Suppressor macrophage treated with lipopolysaccharide for 4 hours (primary cell): Measurements from ENCODE around the gene TLK2.
"Not testable (repeated sequence)": the region's sequence is repeated elsewhere in the genome, so short reads cannot be mapped to it uniquely, and the experiment has no call there.

ENCODE experiments used
- DNase-seq: peaks from one replicate; pipeline ENCODE4 v3.0.0-alpha.2; 2020

Gene TLK2

DNA sequence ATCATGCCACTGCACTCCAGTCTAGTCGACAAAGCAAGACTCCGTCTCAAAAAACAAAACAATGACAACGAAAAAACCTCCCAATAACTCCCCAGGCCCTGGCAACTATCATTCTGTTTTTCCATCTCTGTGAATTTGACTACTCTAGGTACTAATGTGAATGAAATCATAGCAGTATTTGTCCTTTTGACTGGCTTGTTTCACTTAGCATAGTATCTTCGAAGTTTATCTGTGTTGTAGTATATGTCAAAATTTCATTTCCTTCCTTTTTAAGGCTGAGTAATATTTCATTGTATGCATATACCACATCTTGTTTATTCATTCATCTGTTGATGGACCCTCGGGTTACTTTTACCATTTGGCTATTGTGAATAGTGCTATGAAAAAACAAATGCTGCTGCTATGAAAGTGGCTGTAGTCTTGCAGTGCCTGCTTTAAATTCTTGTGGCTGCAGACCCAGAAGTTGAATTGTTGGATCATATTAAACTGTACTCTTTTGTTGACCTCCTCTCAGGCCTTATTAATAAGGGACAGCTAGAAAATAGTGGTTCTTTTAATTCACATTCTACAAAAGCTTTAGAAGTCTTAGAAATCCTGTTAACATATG is 14.5 kb downstream of the TLK2 start:
- DNase-seq, result not testable (repeated sequence)

DNA sequence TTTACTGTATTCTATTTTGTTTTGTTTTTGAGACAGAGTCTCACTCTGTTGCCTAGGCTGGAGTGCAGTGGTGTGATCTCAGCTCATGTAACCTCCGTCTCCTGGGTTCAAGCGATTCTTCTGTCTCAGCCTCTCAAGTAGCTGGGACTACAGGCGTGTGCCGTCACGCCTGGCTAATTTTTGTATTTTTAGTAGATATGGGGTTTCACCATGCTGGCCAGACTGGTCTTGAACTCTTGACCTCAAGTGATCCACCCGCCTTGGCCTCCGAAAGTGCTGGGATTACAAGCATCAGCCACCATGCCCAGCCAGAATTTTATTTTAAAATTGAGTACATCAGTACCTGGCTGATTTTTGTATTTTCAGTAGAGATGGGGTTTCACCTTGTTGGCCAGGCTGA is 15.4 kb downstream of the TLK2 start:
- not testable (repeated sequence) for DNase-seq

GRCh38 chr17:62496344-62496743 is 17.7 kb downstream of the TLK2 start:
- DNase-seq, result not testable (repeated sequence)

DNA sequence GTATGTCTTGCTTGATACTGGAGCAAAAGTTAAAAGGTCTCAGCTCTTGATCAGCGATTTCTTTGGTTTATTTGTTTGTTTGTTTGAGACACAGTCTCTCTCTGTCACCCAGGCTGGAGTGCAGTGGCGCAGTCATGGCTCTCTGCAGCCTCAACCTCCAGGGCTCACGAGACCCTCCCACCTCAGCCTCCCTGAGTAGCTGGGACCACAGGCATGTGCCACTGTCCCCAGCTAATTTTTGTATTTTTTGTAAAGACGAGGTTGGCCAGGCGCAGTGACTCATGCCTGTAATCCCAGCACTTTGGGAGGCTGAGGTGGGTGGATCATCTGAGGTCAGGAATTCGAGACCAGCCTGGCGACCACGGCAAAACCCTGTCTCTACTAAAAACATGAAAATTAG is 20.2 kb downstream of the TLK2 start:
- not testable (repeated sequence) for DNase-seq

DNA sequence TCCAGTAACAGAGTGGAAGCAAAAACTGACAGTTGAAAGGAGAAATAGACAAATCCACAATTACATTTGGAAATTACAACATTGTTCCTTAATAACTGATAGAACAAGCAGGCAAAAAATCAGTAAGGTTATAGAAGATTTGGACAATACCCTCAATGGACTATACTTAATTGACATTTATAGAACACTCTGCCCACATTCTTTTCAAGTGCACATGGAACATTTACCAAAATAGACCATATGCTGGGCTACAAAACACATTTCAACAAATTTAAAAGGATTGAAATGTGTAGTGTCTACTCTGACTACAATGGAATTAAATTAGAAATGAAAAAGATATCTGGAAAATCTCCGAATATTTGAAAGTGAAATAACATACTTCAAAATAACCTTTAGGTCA is 21.8 kb downstream of the TLK2 start:
- DNase-seq, result not testable (repeated sequence)

DNA sequence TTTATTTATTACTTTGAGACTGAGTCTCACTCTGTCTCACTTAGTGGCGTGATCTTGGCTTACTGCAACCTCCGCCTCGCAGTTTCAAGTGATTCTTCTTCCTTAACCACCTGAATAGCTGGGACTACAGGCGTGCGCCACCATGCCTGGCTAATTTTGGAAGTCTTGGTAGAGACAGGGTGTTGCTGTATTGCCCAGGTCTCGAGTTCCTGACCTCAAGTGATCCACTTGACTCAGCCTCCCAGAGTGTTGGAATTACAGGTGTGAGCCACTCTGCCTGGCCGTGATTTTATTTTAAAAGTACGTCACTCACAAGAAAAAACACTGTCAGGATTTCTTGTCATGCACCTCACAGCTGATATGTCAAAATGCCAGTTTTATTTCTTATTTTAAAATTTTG is 26.2 kb downstream of the TLK2 start:
- DNase-seq, result not testable (repeated sequence)

DNA sequence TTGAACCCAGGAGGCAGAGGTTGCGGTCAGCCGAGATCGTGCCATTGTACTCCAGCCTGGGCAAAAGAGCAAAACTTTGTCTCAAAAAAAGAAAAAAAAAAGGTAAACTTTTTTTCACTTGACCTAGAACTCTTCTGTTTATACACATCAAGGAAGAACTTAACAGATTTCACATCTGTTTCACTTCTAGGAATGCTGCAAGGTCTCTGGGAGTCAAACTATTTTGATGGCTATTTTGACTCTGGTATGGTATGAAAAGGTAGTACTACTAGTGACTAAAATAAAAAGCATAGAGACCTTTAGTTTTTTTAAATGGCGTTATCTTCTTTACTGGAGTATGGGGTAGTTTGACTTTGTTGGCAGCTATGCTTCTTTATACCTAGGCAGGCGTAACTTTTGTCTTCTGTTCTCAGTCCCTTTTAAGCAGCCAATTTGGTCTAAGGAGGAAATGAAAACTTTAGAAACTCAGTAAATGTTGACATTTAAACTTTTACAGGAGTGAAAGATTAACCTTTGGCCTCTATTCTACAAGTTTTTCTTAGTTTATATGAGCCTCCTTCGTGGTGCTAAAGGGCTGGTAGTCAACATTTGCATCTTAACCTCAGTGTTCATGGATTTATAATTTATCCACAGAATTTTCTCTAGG is 28.7 kb downstream of the TLK2 start:
- DNase-seq, result not testable (repeated sequence)

DNA sequence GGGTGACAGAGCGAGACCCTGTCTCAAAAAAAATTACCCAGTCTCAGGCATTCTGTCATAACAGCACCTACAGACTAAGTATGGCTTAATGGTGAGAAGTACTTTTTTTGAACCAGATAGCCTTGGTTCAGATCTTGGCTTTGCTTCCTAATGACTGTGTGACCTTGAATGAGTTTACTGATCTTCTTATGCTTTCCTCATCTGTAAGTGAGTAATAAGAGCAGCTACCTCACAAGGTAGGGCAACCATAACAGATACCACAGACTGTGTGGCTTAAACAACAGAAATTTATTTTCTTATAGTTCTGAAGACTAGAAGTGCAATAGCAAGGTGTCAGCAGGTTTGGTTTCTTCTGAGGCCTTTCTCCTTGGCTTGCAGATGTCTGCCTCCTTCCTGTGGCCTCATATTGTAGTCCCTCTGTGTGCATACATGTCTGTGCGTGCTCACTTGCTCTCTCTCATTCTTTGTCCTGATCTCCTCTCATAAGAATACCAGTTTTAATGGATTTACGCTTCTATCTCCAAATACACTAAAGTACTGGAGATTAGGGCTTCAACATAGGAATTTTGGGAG is 31.7 kb downstream of the TLK2 start:
- DNase-seq, result not testable (repeated sequence)

DNA sequence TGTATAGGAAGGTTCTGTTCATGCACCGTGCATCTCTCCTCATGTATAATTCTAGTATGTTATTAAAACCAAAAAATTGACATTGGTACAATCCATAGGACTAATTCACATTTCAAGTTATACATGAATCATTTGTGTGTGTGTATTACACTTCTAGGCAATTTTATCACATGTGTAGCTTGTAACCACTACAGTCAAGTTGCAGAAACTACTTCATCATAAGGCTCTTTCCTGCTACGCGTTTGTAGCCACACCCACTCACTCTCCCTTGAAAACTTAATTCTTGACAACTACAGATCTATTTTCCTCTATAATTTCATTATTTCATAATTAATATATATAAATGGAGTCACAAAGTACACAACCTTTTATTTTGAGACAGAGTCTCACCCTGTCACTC is 32.4 kb downstream of the TLK2 start:
- peak; percentile 9 for DNase-seq

GRCh38 chr17:62516376-62516775 is 37.8 kb downstream of the TLK2 start:
- DNase-seq, result not testable (repeated sequence)

DNA sequence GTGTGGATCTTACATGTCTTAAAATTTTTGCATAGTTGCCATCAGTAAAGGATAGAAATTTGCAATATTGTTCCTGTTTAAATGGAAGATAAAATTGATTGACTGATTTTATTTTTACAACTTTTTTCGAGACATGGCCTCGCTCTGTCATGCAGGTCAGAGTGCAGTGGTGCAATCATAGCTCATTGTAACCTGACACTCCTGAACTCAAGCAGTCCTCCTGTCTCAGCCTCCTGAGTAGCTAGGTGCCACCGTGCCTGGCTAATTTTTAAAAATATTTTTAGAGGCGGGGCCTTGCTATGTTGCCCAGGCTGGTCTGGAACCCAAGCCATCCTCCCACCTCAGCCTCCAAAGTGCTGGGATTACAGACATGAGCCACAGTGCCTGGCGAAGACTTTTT is 42.7 kb downstream of the TLK2 start:
- not testable (repeated sequence) for DNase-seq

DNA sequence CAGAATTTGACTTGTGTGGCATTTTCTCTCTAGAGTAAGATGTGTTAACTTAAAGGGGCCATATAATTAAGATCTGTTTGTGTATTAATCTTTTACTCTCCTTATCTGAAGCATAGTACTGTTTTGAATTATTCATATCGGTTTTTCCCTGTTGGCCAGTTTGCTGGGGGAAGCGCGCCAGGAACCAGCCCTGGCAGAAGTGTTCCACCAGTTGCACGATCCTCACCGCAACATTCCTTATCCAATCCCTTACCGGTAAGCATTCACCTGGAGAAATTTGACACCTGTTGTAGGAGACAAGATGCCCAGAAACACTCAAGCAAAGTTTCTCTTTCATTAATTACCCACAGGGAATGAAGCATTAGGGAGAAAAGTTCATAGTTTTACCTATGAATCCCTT is 45.5 kb downstream of the TLK2 start:
- not testable (repeated sequence) for DNase-seq

GRCh38 chr17:62525317-62525716 is 46.7 kb downstream of the TLK2 start:
- DNase-seq, result not testable (repeated sequence)

DNA sequence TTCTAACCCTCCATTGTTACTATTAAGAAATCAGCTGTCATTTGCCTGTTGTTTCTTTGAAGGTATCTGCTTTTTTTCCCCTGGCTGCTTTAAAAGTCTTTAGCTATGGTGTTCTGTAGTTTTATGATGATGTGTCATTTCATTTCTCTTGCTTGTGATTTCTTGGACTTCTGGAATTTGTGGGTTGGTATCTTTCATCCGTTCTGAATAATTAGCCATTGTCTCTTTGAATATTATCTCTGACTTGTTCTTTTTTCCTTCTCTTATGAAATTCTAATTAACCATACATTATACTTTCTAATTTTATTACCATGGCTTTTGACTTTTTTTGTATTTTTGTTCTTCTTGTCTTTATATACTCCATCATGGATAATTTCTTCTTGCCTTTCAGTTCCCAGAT is 52.3 kb downstream of the TLK2 start:
- not testable (repeated sequence) for DNase-seq

DNA sequence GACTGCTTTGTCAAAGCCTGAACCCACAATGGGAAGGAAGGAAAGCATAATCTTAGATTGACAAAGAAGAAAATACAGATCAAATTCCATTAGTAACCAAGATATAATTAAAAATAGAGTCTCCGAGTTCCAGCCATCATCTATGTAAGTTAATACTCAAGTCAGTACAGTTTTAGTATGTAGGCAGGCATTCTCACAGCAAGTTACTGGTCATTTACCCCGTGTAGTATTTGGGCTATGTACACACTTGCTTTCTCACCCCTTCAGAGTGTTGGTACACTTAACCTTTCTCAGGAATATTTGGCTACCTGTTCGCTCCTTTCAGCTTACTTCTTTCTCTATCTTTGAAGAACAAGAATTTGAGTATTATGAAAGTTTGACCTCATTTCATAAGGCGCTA is 57.9 kb downstream of the TLK2 start:
- not testable (repeated sequence) for DNase-seq

DNA sequence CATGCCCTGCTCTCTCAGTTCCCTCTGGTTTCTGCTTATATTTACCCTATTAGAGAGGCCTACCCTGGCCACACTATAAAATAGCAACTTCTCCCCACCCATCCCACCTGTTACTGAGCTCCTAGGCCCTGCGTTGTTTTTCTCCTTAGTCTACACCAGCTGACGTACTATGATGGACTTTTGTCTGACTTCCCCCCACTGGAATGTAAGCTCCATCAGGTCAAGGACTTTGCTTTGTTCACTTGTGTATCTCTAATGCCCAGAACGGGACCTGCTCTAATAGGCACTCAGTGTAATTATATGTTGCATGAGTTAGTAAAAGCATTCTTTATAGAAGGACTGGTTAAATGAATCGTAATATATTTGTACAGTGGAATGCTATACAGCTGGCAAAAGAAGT is 62.4 kb downstream of the TLK2 start:
- not testable (repeated sequence) for DNase-seq

DNA sequence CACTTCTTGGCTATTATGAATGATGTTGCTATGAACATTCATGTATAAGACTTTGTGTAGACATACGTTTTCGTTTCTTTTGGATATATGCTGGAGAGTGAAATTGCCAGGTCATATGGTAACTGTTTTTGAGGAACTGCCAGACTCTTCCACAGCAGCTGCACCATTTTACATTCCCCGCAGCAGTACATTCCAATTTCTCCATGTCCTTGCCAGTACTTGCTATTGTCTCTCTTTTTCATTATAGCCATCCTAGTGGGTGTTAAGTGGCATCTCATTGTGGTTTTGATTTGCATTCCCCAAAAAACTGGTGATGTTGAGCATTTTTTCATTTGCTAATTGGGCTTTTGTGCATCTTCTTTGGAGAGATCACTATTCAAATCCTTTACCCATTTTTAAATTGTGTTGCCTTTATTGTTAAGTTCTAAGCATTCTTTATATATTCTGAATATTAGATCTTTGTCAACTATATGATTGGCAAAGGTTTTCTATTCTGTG is 64.7 kb downstream of the TLK2 start:
- not testable (repeated sequence) for DNase-seq

DNA sequence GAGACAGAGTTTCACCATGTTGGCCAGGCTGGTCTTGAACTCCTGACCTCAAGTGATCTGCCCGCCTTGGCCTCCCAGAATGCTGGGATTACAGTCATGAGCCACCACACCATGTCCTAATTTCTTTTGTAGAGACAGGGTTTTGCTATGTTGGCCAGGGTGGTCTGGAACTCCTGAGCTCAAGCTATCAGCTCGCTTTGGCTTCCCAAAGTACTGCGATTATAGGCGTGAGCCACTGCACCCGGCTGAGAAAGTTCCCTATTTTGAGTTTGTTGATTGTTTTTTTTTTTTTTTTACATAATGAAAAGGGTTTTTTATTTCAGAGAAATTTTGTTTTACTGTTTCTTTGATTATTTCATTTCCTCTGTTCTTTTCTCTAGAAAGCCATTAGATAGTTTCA is 67.4 kb downstream of the TLK2 start:
- not testable (repeated sequence) for DNase-seq

- peak; percentile 56 for DNase-seq
Measured at GRCh38 chr17:62552851-62553659, 74.4 kb downstream of the TLK2 start.

- not testable (repeated sequence) for DNase-seq
Measured at GRCh38 chr17:62557532-62557931, 78.9 kb downstream of the TLK2 start.

DNA sequence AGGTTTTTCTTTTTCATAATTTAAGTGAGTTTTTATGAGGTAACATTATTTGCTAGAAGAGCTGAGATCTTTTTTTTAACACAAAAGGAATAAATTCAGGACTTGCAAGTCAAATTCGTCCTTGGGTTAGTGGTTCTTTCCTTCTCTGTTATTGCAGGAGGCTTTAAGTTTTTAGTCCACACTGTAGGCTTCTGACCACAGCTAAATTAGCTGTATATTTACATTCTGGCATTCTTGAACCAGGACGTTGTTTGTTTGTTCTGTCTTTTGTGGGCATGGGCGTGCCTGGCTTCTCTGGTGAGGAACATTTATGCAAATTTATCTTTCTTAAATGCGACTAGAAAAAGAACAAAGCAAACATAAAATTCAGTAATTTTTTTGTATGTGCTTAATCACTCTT is 80.3 kb downstream of the TLK2 start:
- DNase-seq, result not testable (repeated sequence)

- DNase-seq, result not testable (repeated sequence)
Measured at GRCh38 chr17:62560971-62561370, 82.3 kb downstream of the TLK2 start.

DNA sequence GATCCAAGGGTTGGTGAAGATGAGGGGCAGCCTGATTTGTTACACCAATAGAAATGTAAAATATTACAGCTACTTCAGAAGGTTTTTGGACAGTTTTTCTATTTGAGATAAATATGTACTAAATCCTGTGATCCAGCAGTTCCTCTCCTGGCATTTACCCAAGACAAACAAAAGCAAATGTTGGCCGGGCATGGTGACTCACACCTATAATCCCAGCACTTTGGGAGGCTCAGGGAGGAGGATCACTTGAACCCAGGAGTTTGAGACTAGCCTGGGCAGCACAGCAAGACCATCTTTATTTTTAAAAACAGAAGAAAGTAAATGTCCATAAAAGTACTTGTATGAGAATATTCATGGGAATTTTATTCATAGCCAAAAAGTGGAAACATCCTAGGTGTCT is 84.0 kb downstream of the TLK2 start:
- DNase-seq, result no peak
